Lung (tissue), 12 donors: Measurements from ENCODE around the gene AGER. TPM values are rescaled to one million over a fixed set of nuclear protein-coding genes. Genes with fewer than 3 reads are reported as not detected.

Source experiments
- ATAC-seq: fragments of 200-7000 bp; cut with Tn5 transposase; one replicate; pipeline ENCODE4 v1.9.1; 2020; ENCODE audit warnings: moderate number of reproducible peaks; ENCODE audit not compliant: insufficient read depth, low FRiP score
- DNase-seq, 3 donors: peaks; one replicate each; pipeline ENCODE4 v3.0.0-alpha.2; 2013 to 2017
- H3K27ac ChIP-seq, 2 donors: one replicate each; pipeline ENCODE4 v1.5.1; 2013; ENCODE audit warnings: mild to moderate bottlenecking in 2 of 2, moderate library complexity in 2 of 2, control low read depth in 1 of 2, inconsistent platforms in 1 of 2, low read depth in 1 of 2, low read length in 1 of 2
- H3K27me3 ChIP-seq, 3 donors: one replicate each; pipeline ENCODE4 v1.5.1; 2013; ENCODE audit warnings: low read length in 2 of 3; ENCODE audit not compliant: control insufficient read depth in 3 of 3, insufficient read depth in 3 of 3
- H3K36me3 ChIP-seq, 4 donors: one replicate each; pipeline ENCODE4 v1.5.1; 2013; ENCODE audit warnings: low read length in 4 of 4, mild to moderate bottlenecking in 1 of 4, moderate library complexity in 1 of 4; ENCODE audit not compliant: control insufficient read depth in 4 of 4, insufficient read depth in 4 of 4
- H3K4me1 ChIP-seq, 5 donors: one replicate each; pipeline ENCODE4 v1.5.1; 2013; ENCODE audit warnings: low read length in 5 of 5, mild to moderate bottlenecking in 2 of 5, moderate library complexity in 1 of 5; ENCODE audit not compliant: control insufficient read depth in 5 of 5, insufficient read depth in 5 of 5
- H3K4me3 ChIP-seq: one replicate; pipeline ENCODE4 v1.5.1; 2013; ENCODE audit warnings: mild to moderate bottlenecking, control low read depth, moderate library complexity
- H3K9ac ChIP-seq, 2 donors: one replicate each; pipeline ENCODE4 v1.5.1; 2013; ENCODE audit warnings: low read length in 2 of 2, control low read depth in 1 of 2; ENCODE audit not compliant: insufficient read depth in 1 of 2
- H3K9me3 ChIP-seq, 4 donors: one replicate each; pipeline ENCODE4 v1.5.1; 2013; ENCODE audit warnings: low read length in 3 of 4, mild to moderate bottlenecking in 1 of 4, moderate library complexity in 1 of 4; ENCODE audit not compliant: control insufficient read depth in 4 of 4, insufficient read depth in 3 of 4
- CTCF ChIP-seq: IDR thresholded peaks from 2 replicates; pipeline ENCODE4 v1.5.1; 2012; ENCODE audit warnings: mild to moderate bottlenecking; ENCODE audit errors: control extremely low read depth, extremely low read depth
- WGBS, 2 donors: extraction: QIAGEN DNeasy Blood & Tissue Kit; methylation state at CpG; one replicate each; pipeline ENCODE4 v1.1.7; 2013; 5-methylcytosine and 5-hydroxymethylcytosine counted together
- polyA plus RNA-seq, 2 donors: library from polyadenylated mRNA; stranded (reverse); fragments of 200-250 nt; gene quantifications; one replicate each; pipeline ENCODE4 v1.2.1, GENCODE V29; 2013
- total RNA-seq, 2 donors: library from RNA; depleted of rRNA in 1 of 2; stranded (reverse); fragments of >200 nt in 1 of 2; gene quantifications; one replicate each; pipeline ENCODE4 v1.2.1, GENCODE V29; 2014 to 2021
- donor health status: control.
- donor health status: control.
- donor health status: Bipolar disorder and iron deficiency.
- donor health status: healthy.
- donor health status: DM: yes; HTN: yes; CAD: no.

Gene AGER
- total and polyA plus RNA-seq, 4 donors = 178 to 1,487 (median 347) TPM

- 0 to 1% methylated on average over 33 of the region's 33 CpGs for WGBS, 2 donors
- Histone ChIP-seq H3K27ac (peak within 1 kb of the TSS; percentile 88 to 95), H3K4me1 (peaks cover 11 to 46% (median 25%) of the 10 kb centered on the region in 5 donors), H3K27me3 (no peaks in the 10 kb centered on the region), H3K4me3 (peak within 1 kb of the TSS; percentile 67), H3K36me3 (peaks cover 0 to 13% (median 11%) of the 10 kb centered on the region in 4 donors), H3K9ac (peak within 1 kb of the TSS; percentile 74 to 92), H3K9me3 (no peaks in the 10 kb centered on the region)
- ATAC-seq (peak; percentile 86), DNase-seq (peak; percentile 99 to 100 (median 100))
- TF ChIP-seq CTCF = no peak
Measured at GRCh38 chr6:32177788-32178546, 6.1 kb downstream of the AGER start, which contains the start of gene RNF5. RNF5 (plus strand) TSS chr6:32178405; CDS start chr6:32178512, 107 bp downstream.

- Histone ChIP-seq H3K36me3 (peaks cover 0 to 12% (median 9%) of the 10 kb centered on the region in 4 donors), H3K27ac (peak overlapping the region; percentile 88 to 95), H3K9ac (peak overlapping the region; percentile 74 to 76), H3K27me3 (no peaks in the 10 kb centered on the region), H3K4me3 (peak overlapping the region; percentile 15), H3K4me1 (peaks cover 11 to 48% (median 25%) of the 10 kb centered on the region in 5 donors), H3K9me3 (no peaks in the 10 kb centered on the region)
- no peak for ATAC-seq
- TF ChIP-seq CTCF = no peak
- no peak for DNase-seq
- 0% methylated on average over 19 to 20 of the region's 20 CpGs for WGBS, 2 donors
Measured at GRCh38 chr6:32177183-32177787, 6.8 kb downstream of the AGER start.

DNA sequence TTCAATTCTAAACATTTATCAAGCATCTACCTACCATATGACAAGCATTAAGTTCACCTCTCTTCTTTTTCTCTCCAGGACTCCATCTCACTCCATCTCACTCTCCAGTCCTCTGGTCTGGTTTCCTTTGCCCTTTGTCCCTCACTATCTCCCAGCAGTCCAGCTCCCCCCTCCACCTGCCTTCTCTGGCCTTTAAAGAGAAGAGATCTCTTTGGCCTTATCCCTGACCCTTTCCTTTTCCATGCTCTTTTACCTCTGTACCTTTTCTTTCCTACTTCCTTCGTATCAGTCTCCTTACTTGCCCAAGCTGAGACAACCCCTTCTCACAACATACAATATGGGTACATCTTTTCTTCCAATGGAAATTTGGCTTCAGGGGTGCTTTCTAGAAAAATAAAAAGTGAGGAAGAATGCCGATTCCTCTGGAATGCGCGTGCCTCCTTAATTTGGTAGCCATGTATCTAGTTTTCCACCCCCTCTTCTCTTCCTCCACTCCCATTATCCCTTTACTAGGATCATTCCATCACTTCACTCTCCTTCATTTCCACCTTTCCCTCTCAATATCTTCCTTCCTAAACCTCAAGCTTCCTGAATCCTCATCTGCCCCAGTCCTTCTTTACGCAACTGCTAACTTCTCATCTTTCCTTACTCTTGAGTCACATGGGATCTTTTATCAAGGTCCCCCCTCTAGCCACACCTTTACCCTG lies 7.4 kb downstream of the AGER start:
- H3K4me3 ChIP-seq = no peak overlapping the region
- peak overlapping the region; percentile 88 to 95 for H3K27ac ChIP-seq
- TF ChIP-seq CTCF = no peak
- ATAC-seq = no peak
- H3K9ac ChIP-seq = peak overlapping the region; percentile 74 to 76
- DNase-seq = no peak
- WGBS, 2 donors = 17 to 27% methylated on average over 5 of the region's 5 CpGs
- H3K4me1 ChIP-seq = peaks cover 7 to 48% (median 25%) of the 10 kb centered on the region in 5 donors
- H3K9me3 ChIP-seq = no peaks in the 10 kb centered on the region
- H3K36me3 ChIP-seq = peaks cover 0 to 10% (median 6%) of the 10 kb centered on the region in 4 donors
- no peaks in the 10 kb centered on the region for H3K27me3 ChIP-seq
